ENCODE measurements around the gene EPHA8. TPM values are rescaled to one million over a fixed set of nuclear protein-coding genes. Genes with fewer than 3 reads are reported as not detected.
A peak's percentile ranks its signal among the peaks of the same experiment; 100 is the strongest.

The EPHA8 gene
- total and polyA plus RNA-seq, 9 of the 15 experiments (the other 6 are each of a cell fraction or from before 2014, with no cell fraction given), result not detected

- TF ChIP-seq YY1 (IDR thresholded peaks at IDR 0.05; ENCODE audit: borderline replicate concordance in 1 of 3, control insufficient read depth in 1 of 3, extremely low read depth in 1 of 3, insufficient read depth in 3 of 3, insufficient read length in 1 of 3, insufficient replicate concordance in 2 of 3, low read depth in 1 of 3, low read length in 2 of 3) (no peak), TCF3 (CRISPR knock-in tag; IDR thresholded peaks at IDR 0.05) (no peak), SMARCE1 (IDR thresholded peaks at IDR 0.05) (no peak), PYGO2 (tag; IDR thresholded peaks at IDR 0.05) (no peak), RFX7 (CRISPR knock-in tag; IDR thresholded peaks at IDR 0.05) (no peak), HNRNPK (IDR thresholded peaks at IDR 0.05; ENCODE audit: low read depth, low read length, poor library complexity, severe bottlenecking) (no peak), BRD9 (IDR thresholded peaks at IDR 0.05; ENCODE audit: low read depth, partially characterized antibody) (no peak)
These were observed 46.0 kb downstream of the EPHA8 start (continued) for GRCh38 chr1:22609291-22609690.

GRCh38 chr1:22611530-22611947, 48.2 kb downstream of the EPHA8 start:
- intact Hi-C loops (cut with micrococcal nuclease), result no loop called here
- POLR2A ChIA-PET, result interaction anchor here (0.5 to 1.3 kb wide), 4 partner anchors 10 to 143 kb away, joined by 3 to 5 read pairs (median 4); no protein-coding TSS in a partner anchor
- in situ Hi-C loops (cut with MboI), result no loop called here
- TF ChIP-seq PRMT5 (CRISPR knock-in tag; IDR thresholded peaks at IDR 0.05), result peak; percentile 93; the same call in 1 of the 2 replicates
- TF ChIP-seq E2F5 (CRISPR knock-in tag; IDR thresholded peaks at IDR 0.05), result peak; percentile 90
- TF ChIP-seq BACH1 (tag; IDR thresholded peaks at IDR 0.05), result 0 out of 2 replicates have a peak, but pooled peaks have one; percentile 38
- TF ChIP-seq ZNF584 (CRISPR knock-in tag; IDR thresholded peaks at IDR 0.05; ENCODE audit: low read depth), result 0 out of 2 replicates have a peak, but pooled peaks have one; percentile 54
- TF ChIP-seq ZBTB1 (CRISPR knock-in tag; IDR thresholded peaks at IDR 0.05; ENCODE audit: borderline replicate concordance, low read depth), result 0 out of 2 replicates have a peak, but pooled peaks have one; percentile 58
- peak; percentile 60; the same call in 1 of the 2 replicates for TF ChIP-seq HDAC2 (IDR thresholded peaks at IDR 0.05)
- TF ChIP-seq HDAC6 (IDR thresholded peaks at IDR 0.05; ENCODE audit: low read depth, low read length), result no peak
- TF ChIP-seq TFAP4 (CRISPR knock-in tag; IDR thresholded peaks at IDR 0.05; ENCODE audit: borderline replicate concordance), result peak; percentile 58; the same call in 1 of the 2 replicates
- no peak for TF ChIP-seq SMARCE1 (IDR thresholded peaks at IDR 0.05)
- peak in 1 of 2 experiments; percentile 80; a peak in 2 of 4 replicates for TF ChIP-seq RCOR1 (IDR thresholded peaks at IDR 0.05; ENCODE audit: borderline replicate concordance in 1 of 2, low read depth in 2 of 2, low read length in 2 of 2)
- TF ChIP-seq KDM5B (IDR thresholded peaks at IDR 0.05; ENCODE audit: insufficient replicate concordance, low read depth, low read length), result no peak
- TF ChIP-seq ESRRB (CRISPR knock-in tag; IDR thresholded peaks at IDR 0.05; ENCODE audit: borderline replicate concordance), result no peak
- TF ChIP-seq ZNF431 (CRISPR knock-in tag; IDR thresholded peaks at IDR 0.05), result no peak
- no peak for TF ChIP-seq HDAC8 (tag; IDR thresholded peaks at IDR 0.05)

More at GRCh38 chr1:22611530-22611947, 48.2 kb downstream of the EPHA8 start:
- Histone ChIP-seq H3K9ac (ENCODE audit: insufficient read depth in 1 of 2, low read depth in 2 of 2, low read length in 2 of 2) (no peak overlapping the region), H3K4me1 (replicated peaks in 1 of 2; ENCODE audit: control insufficient read depth in 2 of 2, insufficient read depth in 2 of 2, low read length in 2 of 2) (no peaks in the 10 kb centered on the region; a peak in 1 of 5 replicates), H3K4me2 (ENCODE audit: insufficient read depth, low read length) (no peak overlapping the region), H3K79me2 (ENCODE audit: control insufficient read depth, insufficient read depth, low read length) (no peaks in the 10 kb centered on the region), H3K27ac (ENCODE audit: extremely low read depth, low read depth, low read length) (no peak overlapping the region), H2AFZ (ENCODE audit: low read depth, low read length) (no peak overlapping the region), H3K4me3 (no peak overlapping the region), H3K27me3 (ENCODE audit: control insufficient read depth in 2 of 2, insufficient read depth in 2 of 2, low read length in 2 of 2) (peaks cover 6 to 23% of the 10 kb centered on the region in 2 experiments; a peak in 3 of 5 replicates), H4K20me1 (replicated peaks; ENCODE audit: control insufficient read depth, insufficient read depth, low read length) (peaks cover 21% of the 10 kb centered on the region), H3K9me1 (ENCODE audit: control insufficient read depth, insufficient read depth, low read length) (no peaks in the 10 kb centered on the region), H3K9me3 (replicated peaks; ENCODE audit: control insufficient read depth, insufficient read depth, low read depth, low read length) (no peaks in the 10 kb centered on the region), H3K36me3 (ENCODE audit: control insufficient read depth, insufficient read depth, low read length) (no peaks in the 10 kb centered on the region)
- whole genome bisulfite sequencing (ENCODE audit: insufficient coverage, low coverage, missing lambda C conversion rate), result 6% methylated on average over 7 of the region's 7 CpGs
- FAIRE-seq, result peak; percentile 93
- CTCF ChIA-PET (ENCODE audit: low intra/inter-chr PET ratio), result interaction anchor here (0.6 kb wide), 1 partner anchor 159 kb away, joined by 4 read pairs; no protein-coding TSS in a partner anchor
- no TSS peak for BruUV-seq (replicated peaks)
- ATAC-seq, result peak; percentile 95
- DNase-seq (ENCODE audit: extremely low read depth in 1 of 4, low spot score in 3 of 4), result peak; percentile 61 to 78 (median 72)

Data from K562 (cell line).